H9 (cell line): ENCODE results near the gene CACNA1D. TPM values are rescaled to one million over a fixed set of nuclear protein-coding genes. Genes with fewer than 3 reads are reported as not detected.

Experiments used
- DNase-seq: peaks from one replicate; pipeline ENCODE4 v3.0.0-alpha.2; 2017
- H2AFZ ChIP-seq: one replicate; pipeline ENCODE4 v1.6.1; 2013; ENCODE audit warnings: mild to moderate bottlenecking, low read length, control low read depth, moderate library complexity
- H2AK5ac ChIP-seq: 2 replicates; pipeline ENCODE4 v1.6.1; 2013; ENCODE audit warnings: low read length, control low read depth, mixed read lengths; ENCODE audit not compliant: insufficient read length
- H2BK120ac ChIP-seq: one replicate; pipeline ENCODE4 v1.6.1; 2013; ENCODE audit warnings: low read depth, mild to moderate bottlenecking, low read length, control low read depth, inconsistent platforms; ENCODE audit not compliant: poor library complexity, severe bottlenecking
- H2BK12ac ChIP-seq: 2 replicates; pipeline ENCODE4 v1.6.1; 2013; ENCODE audit warnings: low read length, control low read depth, mixed read lengths, low read depth; ENCODE audit not compliant: insufficient read length
- H2BK15ac ChIP-seq: 2 replicates; pipeline ENCODE4 v1.6.1; 2013; ENCODE audit warnings: low read depth, low read length, control low read depth
- H2BK20ac ChIP-seq: one replicate; pipeline ENCODE4 v1.6.1; 2013; ENCODE audit warnings: low read depth, mild to moderate bottlenecking, low read length, control low read depth, inconsistent platforms; ENCODE audit not compliant: poor library complexity, severe bottlenecking
- H2BK5ac ChIP-seq: 2 replicates; pipeline ENCODE4 v1.6.1; 2013; ENCODE audit warnings: low read length, control low read depth, mixed read lengths; ENCODE audit not compliant: insufficient read length
- H3K14ac ChIP-seq: 2 replicates; pipeline ENCODE4 v1.6.1; 2013; ENCODE audit warnings: low read length, control low read depth; ENCODE audit not compliant: insufficient read depth
- H3K18ac ChIP-seq: 2 replicates; pipeline ENCODE4 v1.6.1; 2013; ENCODE audit warnings: low read depth, mild to moderate bottlenecking, mixed read lengths, low read length, control low read depth; ENCODE audit not compliant: insufficient read length
- H3K23ac ChIP-seq: 2 replicates; pipeline ENCODE4 v1.6.1; 2013; ENCODE audit warnings: low read length, control low read depth, mixed read lengths, low read depth; ENCODE audit not compliant: insufficient read length
- H3K23me2 ChIP-seq: 2 replicates; pipeline ENCODE4 v1.6.1; 2013; ENCODE audit warnings: low read depth, mild to moderate bottlenecking, mixed read lengths, low read length, control low read depth; ENCODE audit not compliant: insufficient read length, poor library complexity, severe bottlenecking
- H3K27ac ChIP-seq: 2 replicates; pipeline ENCODE4 v1.5.1; 2013; ENCODE audit warnings: low read length, control low read depth, mixed read lengths, low read depth; ENCODE audit not compliant: insufficient read length
- H3K27me3 ChIP-seq: 2 replicates; pipeline ENCODE4 v1.6.1; 2013; ENCODE audit warnings: low read length, control low read depth, inconsistent platforms; ENCODE audit not compliant: insufficient read depth
- H3K4ac ChIP-seq: 2 replicates; pipeline ENCODE4 v1.6.1; 2013; ENCODE audit warnings: low read depth, mild to moderate bottlenecking, control low read depth, inconsistent platforms, low read length, moderate library complexity
- H3K4me1 ChIP-seq: 2 replicates; pipeline ENCODE4 v1.6.1; 2013; ENCODE audit warnings: low read length, control low read depth, inconsistent platforms; ENCODE audit not compliant: insufficient read depth
- H3K4me2 ChIP-seq: 2 replicates; pipeline ENCODE4 v1.6.1; 2013; ENCODE audit warnings: low read length, control low read depth, mixed read lengths; ENCODE audit not compliant: insufficient read length, insufficient read depth
- H3K56ac ChIP-seq: 2 replicates; pipeline ENCODE4 v1.6.1; 2013; ENCODE audit warnings: low read depth, mild to moderate bottlenecking, mixed read lengths, low read length, control low read depth; ENCODE audit not compliant: insufficient read length
- H3K79me1 ChIP-seq: 2 replicates; pipeline ENCODE4 v1.6.1; 2013; ENCODE audit warnings: low read depth, mild to moderate bottlenecking, moderate library complexity, low read length, control low read depth, inconsistent platforms; ENCODE audit not compliant: insufficient read depth, poor library complexity, severe bottlenecking
- H3K79me2 ChIP-seq: 2 replicates; pipeline ENCODE4 v1.6.1; 2013; ENCODE audit warnings: low read length, control low read depth, inconsistent platforms; ENCODE audit not compliant: insufficient read depth
- H3K9ac ChIP-seq: 2 replicates; pipeline ENCODE4 v1.6.1; 2013; ENCODE audit warnings: low read length, control low read depth, mixed read lengths; ENCODE audit not compliant: insufficient read length; ENCODE audit errors: extremely low read depth
- H3K9me3 ChIP-seq: one replicate; pipeline ENCODE4 v1.6.1; 2013; ENCODE audit warnings: low read depth, low read length, inconsistent platforms; ENCODE audit not compliant: control insufficient read depth
- H3T11ph ChIP-seq: one replicate; pipeline ENCODE4 v1.6.1; 2013; ENCODE audit warnings: mild to moderate bottlenecking, low read length, control low read depth, inconsistent platforms
- H4K20me1 ChIP-seq: one replicate; pipeline ENCODE4 v1.6.1; 2013; ENCODE audit not compliant: control insufficient read depth, insufficient read length, insufficient read depth
- H4K5ac ChIP-seq: 2 replicates; pipeline ENCODE4 v1.6.1; 2013; ENCODE audit warnings: low read depth, mild to moderate bottlenecking, mixed read lengths, low read length, control low read depth; ENCODE audit not compliant: insufficient read length
- H4K8ac ChIP-seq: replicated peaks from 2 replicates; pipeline ENCODE4 v1.6.1; 2013; ENCODE audit warnings: low read length, control low read depth, mixed read lengths, low read depth; ENCODE audit not compliant: insufficient read length
- H4K91ac ChIP-seq: 2 replicates; pipeline ENCODE4 v1.6.1; 2013; ENCODE audit warnings: low read depth, mild to moderate bottlenecking, moderate library complexity, mixed read lengths, low read length, control low read depth; ENCODE audit not compliant: insufficient read length
- H3K27ac Mint-ChIP-seq, 3 experiments: 2 replicates in 2 of 3; 3 replicates in 1 of 3; pipeline ENCODE4 v1.8.0; 2020 to 2021; ENCODE audit warnings: mixed read lengths in 3 of 3, mild to moderate bottlenecking in 1 of 3, moderate library complexity in 1 of 3
- H3K27me3 Mint-ChIP-seq: 2 replicates; pipeline ENCODE4 v1.8.0; 2021; ENCODE audit warnings: low read depth, mild to moderate bottlenecking, moderate library complexity, mixed read lengths
- H3K36me3 Mint-ChIP-seq, 3 experiments: 2 replicates in 2 of 3; 3 replicates in 1 of 3; pipeline ENCODE4 v1.8.0; 2020 to 2021; ENCODE audit warnings: low read depth in 3 of 3, mixed read lengths in 3 of 3; ENCODE audit not compliant: insufficient read depth in 1 of 3
- H3K4me1 Mint-ChIP-seq, 2 experiments: 2 replicates each; pipeline ENCODE4 v1.8.0; 2020; ENCODE audit warnings: mixed read lengths in 2 of 2
- H3K4me3 Mint-ChIP-seq, 2 experiments: 2 replicates in 1 of 2; 3 replicates in 1 of 2; pipeline ENCODE4 v1.8.0; 2020 to 2021; ENCODE audit warnings: mild to moderate bottlenecking in 2 of 2, mixed read lengths in 2 of 2, moderate library complexity in 1 of 2
- H3K9me3 Mint-ChIP-seq, 2 experiments: 2 replicates in 1 of 2; 3 replicates in 1 of 2; pipeline ENCODE4 v1.8.0; 2020; ENCODE audit warnings: mild to moderate bottlenecking in 2 of 2, mixed read lengths in 2 of 2, moderate library complexity in 1 of 2
- CTCF ChIP-seq: fragments of 200-600 bp; sonication (generic); conservative IDR thresholded peaks from 3 replicates; pipeline ENCODE4 v1.8.0; 2021; ENCODE audit warnings: antibody characterized with exemption, mild to moderate bottlenecking
- WGBS: extraction: QIAGEN DNeasy Blood & Tissue Kit; methylation state at CpG from one replicate; pipeline ENCODE4 v1.1.7; 2013; ENCODE audit warnings: missing lambda C conversion rate, low lambda C conversion rate, mixed read lengths; ENCODE audit not compliant: insufficient read length; ENCODE audit errors: extremely low coverage; 5-methylcytosine and 5-hydroxymethylcytosine counted together
- total RNA-seq: library from RNA; stranded (reverse); gene quantifications from 2 replicates; pipeline ENCODE4 v1.2.1, GENCODE V29; 2021

The CACNA1D gene
- total RNA-seq, 1 experiment from 2014 or later: 3.5 TPM

GRCh38 chr3:53682807-53683206 lies 188.4 kb downstream of the CACNA1D start:
- Histone ChIP-seq H3K79me1 (no peaks in the 10 kb centered on the region), H4K8ac (no peak overlapping the region), H3K4me1 (no peaks in the 10 kb centered on the region; the same call in 1 of the 2 replicates), H3K4ac (no peak overlapping the region), H3T11ph (no peak overlapping the region), H2AFZ (no peak overlapping the region), H2BK15ac (no peak overlapping the region), H3K4me2 (no peak overlapping the region), H4K20me1 (no peaks in the 10 kb centered on the region), H3K18ac (no peak overlapping the region), H3K27ac (no peak overlapping the region), H2BK5ac (no peak overlapping the region), H3K14ac (no peak overlapping the region), H2BK12ac (no peak overlapping the region), H2BK120ac (no peak overlapping the region), H3K23ac (no peak overlapping the region), H3K9me3 (no peaks in the 10 kb centered on the region), H3K56ac (no peak overlapping the region), H2BK20ac (no peak overlapping the region), H3K27me3 (no peaks in the 10 kb centered on the region), H2AK5ac (no peak overlapping the region), H3K23me2 (no peaks in the 10 kb centered on the region), H3K79me2 (no peaks in the 10 kb centered on the region), H4K5ac (no peak overlapping the region), H4K91ac (no peak overlapping the region), H3K9ac (no peak overlapping the region)
- H3K27me3 Mint-ChIP-seq: peaks cover 4% of the 10 kb centered on the region
- no peaks in the 10 kb centered on the region for H3K4me1 Mint-ChIP-seq
- no CpG with 5 or more reads among the region's 3 CpGs for WGBS
- no peak overlapping the region for H3K27ac Mint-ChIP-seq
- H3K9me3 Mint-ChIP-seq: no peaks in the 10 kb centered on the region
- no peak overlapping the region for H3K4me3 Mint-ChIP-seq
- no peak for TF ChIP-seq CTCF
- no peaks in the 10 kb centered on the region for H3K36me3 Mint-ChIP-seq
- no peak for DNase-seq
